Measurements from ENCODE around the gene LINC01488.

Gene LINC01488

GRCh38 chr11:69482322-69482721 lies 859 bp downstream of the LINC01488 start:
- DNase-seq: no peak

GRCh38 chr11:69483170-69483569 lies 1.7 kb downstream of the LINC01488 start:
- no peak for DNase-seq

GRCh38 chr11:69483691-69484426 lies 2.4 kb downstream of the LINC01488 start:
- DNase-seq: no peak

- no peak for DNase-seq
Measured at GRCh38 chr11:69484427-69485259, 3.2 kb downstream of the LINC01488 start.

- no peak for DNase-seq
Measured at GRCh38 chr11:69485337-69486041, 4.0 kb downstream of the LINC01488 start.

GRCh38 chr11:69486056-69486772 lies 4.8 kb downstream of the LINC01488 start:
- DNase-seq: no peak

- no peak for DNase-seq
Measured at GRCh38 chr11:69486773-69487291, 5.4 kb downstream of the LINC01488 start.

- no peak for DNase-seq
Measured at GRCh38 chr11:69487391-69487790, 5.9 kb downstream of the LINC01488 start.

- no peak for DNase-seq
Measured at GRCh38 chr11:69487849-69488542, 6.5 kb downstream of the LINC01488 start.

GRCh38 chr11:69488543-69488940 lies 7.1 kb downstream of the LINC01488 start:
- no peak for DNase-seq

- no peak for DNase-seq
Measured at GRCh38 chr11:69489031-69489745, 7.7 kb downstream of the LINC01488 start.

- DNase-seq: no peak
Measured at GRCh38 chr11:69489746-69490365, 8.4 kb downstream of the LINC01488 start.

- no peak for DNase-seq
Measured at GRCh38 chr11:69490516-69490915, 9.1 kb downstream of the LINC01488 start.

- DNase-seq: no peak
Measured at GRCh38 chr11:69491071-69492031, 9.9 kb downstream of the LINC01488 start.

GRCh38 chr11:69492201-69492991 lies 10.9 kb downstream of the LINC01488 start:
- DNase-seq: no peak

- DNase-seq: no peak
Measured at GRCh38 chr11:69493931-69494821, 12.7 kb downstream of the LINC01488 start.

GRCh38 chr11:69494851-69495250 lies 13.4 kb downstream of the LINC01488 start:
- DNase-seq: no peak
